Natural killer cell (primary cell): ENCODE data around the gene SLC2A9. TPM values are rescaled to one million over a fixed set of nuclear protein-coding genes. Genes with fewer than 3 reads are reported as not detected.

Experiments used
- ATAC-seq, 3 donors: fragments of 150-1000 bp in 2 of 3; fragments of 200-7000 bp in 1 of 3; cut with Tn5 transposase; 1 replicate in 1 of 3; 2 replicates in 2 of 3; pipeline ENCODE4 v1.10.0; 2021; ENCODE audit warnings: mild to moderate bottlenecking in 2 of 3, moderate library complexity in 2 of 3
- DNase-seq, 2 donors: peaks; one replicate each; pipeline versions ENCODE4 v3.0.0 to v3.0.0-alpha.2; 2013 to 2021; ENCODE audit warnings: mixed read lengths in 1 of 2
- H3K27ac ChIP-seq: one replicate; pipeline ENCODE4 v1.5.1; 2013; ENCODE audit warnings: mild to moderate bottlenecking, low read length
- H3K27me3 ChIP-seq: one replicate; pipeline ENCODE4 v1.6.1; 2013; ENCODE audit warnings: low read length; ENCODE audit not compliant: control insufficient read depth, insufficient read depth
- H3K36me3 ChIP-seq: one replicate; pipeline ENCODE4 v1.6.1; 2013; ENCODE audit warnings: low read length; ENCODE audit not compliant: control insufficient read depth, insufficient read depth
- H3K4me1 ChIP-seq: one replicate; pipeline ENCODE4 v1.6.1; 2013; ENCODE audit warnings: low read length; ENCODE audit not compliant: control insufficient read depth, insufficient read depth
- H3K4me3 ChIP-seq: one replicate; pipeline ENCODE4 v1.5.1; 2013; ENCODE audit warnings: low read length
- H3K9me3 ChIP-seq: one replicate; pipeline ENCODE4 v1.6.1; 2013; ENCODE audit warnings: low read length; ENCODE audit not compliant: control insufficient read depth, insufficient read depth
- H3K27ac Mint-ChIP-seq, 2 donors: one replicate each; pipeline ENCODE4 v1.8.0; 2022; ENCODE audit warnings: mild to moderate bottlenecking in 2 of 2, mixed read lengths in 2 of 2, moderate library complexity in 1 of 2
- H3K27me3 Mint-ChIP-seq, 2 donors: one replicate each; pipeline ENCODE4 v1.8.0; 2022; ENCODE audit warnings: low read depth in 2 of 2, mixed read lengths in 2 of 2
- H3K36me3 Mint-ChIP-seq: one replicate; pipeline ENCODE4 v1.8.0; 2022; ENCODE audit warnings: mixed read lengths
- H3K4me1 Mint-ChIP-seq, 2 donors: one replicate each; pipeline ENCODE4 v1.8.0; 2022; ENCODE audit warnings: mixed read lengths in 2 of 2
- H3K4me3 Mint-ChIP-seq: one replicate; pipeline ENCODE4 v1.8.0; 2022; ENCODE audit warnings: mild to moderate bottlenecking, moderate library complexity, mixed read lengths
- H3K9me3 Mint-ChIP-seq, 2 donors: one replicate each; pipeline ENCODE4 v1.8.0; 2022; ENCODE audit warnings: mixed read lengths in 2 of 2
- CTCF ChIP-seq: fragments of 200-600 bp; IDR thresholded peaks from one replicate; pipeline ENCODE4 v1.8.0; 2022; ENCODE audit warnings: antibody characterized with exemption
- WGBS: methylation state at CpG from one replicate; pipeline ENCODE4 v1.1.7; 2013; ENCODE audit warnings: missing lambda C conversion rate; ENCODE audit not compliant: insufficient coverage; 5-methylcytosine and 5-hydroxymethylcytosine counted together
- intact Hi-C: fragments of 100-400 bp; cut with micrococcal nuclease; formaldehyde crosslinking; loops from one replicate; pipeline ENCODE4 v1.14.2; 2022
- total RNA-seq, 4 donors: library from RNA; stranded (reverse); fragments of 120-200 nt in 1 of 4; gene quantifications; one replicate each; pipeline versions ENCODE4 v1.2.3 to v1.2.4, GENCODE V29; 2013 to 2022

SLC2A9 gene
- total RNA-seq, 3 donors from 2014 or later (not counting 1 experiment from before 2014, with no cell fraction given): 1.5 to 5.5 (median 3.9) TPM

GRCh38 chr4:10032625-10033024 is 11.3 kb upstream of the SLC2A9 start:
- Mint-ChIP-seq H3K4me1 (peaks cover 13 to 14% of the 10 kb centered on the region in 2 donors), H3K27me3 (no peaks in the 10 kb centered on the region), H3K27ac (no peak overlapping the region), H3K9me3 (no peaks in the 10 kb centered on the region), H3K4me3 (no peak overlapping the region), H3K36me3 (no peaks in the 10 kb centered on the region)
- no peak for DNase-seq
- no peak for TF ChIP-seq CTCF
- no peaks in the 10 kb centered on the region for H3K27me3 ChIP-seq
- no peak overlapping the region for H3K4me3 ChIP-seq
- H3K4me1 ChIP-seq: peaks cover 13% of the 10 kb centered on the region
- H3K36me3 ChIP-seq: no peaks in the 10 kb centered on the region
- ATAC-seq: peak; percentile 18 to 55 (median 20)
- 45% methylated on average over 6 of the region's 6 CpGs for WGBS
- no peak overlapping the region for H3K27ac ChIP-seq
- intact Hi-C loops: no loop called here
- H3K9me3 ChIP-seq: no peaks in the 10 kb centered on the region

- WGBS: 94% methylated on average over 10 of the region's 10 CpGs
- intact Hi-C loops: no loop called here
- peaks cover 13% of the 10 kb centered on the region for H3K4me1 ChIP-seq
- no peak overlapping the region for H3K27ac Mint-ChIP-seq
- H3K27me3 Mint-ChIP-seq: peaks cover 0 to 2% of the 10 kb centered on the region in 2 donors
- H3K4me3 Mint-ChIP-seq: no peak overlapping the region
- ATAC-seq: no peak
- no peaks in the 10 kb centered on the region for H3K36me3 ChIP-seq
- no peak overlapping the region for H3K27ac ChIP-seq
- DNase-seq: no peak
- H3K9me3 ChIP-seq: no peaks in the 10 kb centered on the region
- no peaks in the 10 kb centered on the region for H3K27me3 ChIP-seq
- no peak for TF ChIP-seq CTCF
- no peaks in the 10 kb centered on the region for H3K36me3 Mint-ChIP-seq
- no peak overlapping the region for H3K4me3 ChIP-seq
- peaks cover 13 to 14% of the 10 kb centered on the region in 2 donors for H3K4me1 Mint-ChIP-seq
- H3K9me3 Mint-ChIP-seq: no peaks in the 10 kb centered on the region
Measured at GRCh38 chr4:10031668-10032590, 10.6 kb upstream of the SLC2A9 start.

GRCh38 chr4:10030972-10031667 is 9.8 kb upstream of the SLC2A9 start:
- H3K36me3 Mint-ChIP-seq: no peaks in the 10 kb centered on the region
- peaks cover 13 to 14% of the 10 kb centered on the region in 2 donors for H3K4me1 Mint-ChIP-seq
- ATAC-seq: no peak
- no peaks in the 10 kb centered on the region for H3K27me3 ChIP-seq
- H3K4me3 ChIP-seq: no peak overlapping the region
- no peaks in the 10 kb centered on the region for H3K9me3 Mint-ChIP-seq
- no peaks in the 10 kb centered on the region for H3K9me3 ChIP-seq
- no peak overlapping the region for H3K4me3 Mint-ChIP-seq
- peaks cover 0 to 2% of the 10 kb centered on the region in 2 donors for H3K27me3 Mint-ChIP-seq
- H3K27ac ChIP-seq: no peak overlapping the region
- intact Hi-C loops: no loop called here
- no peak overlapping the region for H3K27ac Mint-ChIP-seq
- TF ChIP-seq CTCF: no peak
- no peak for DNase-seq
- H3K36me3 ChIP-seq: no peaks in the 10 kb centered on the region
- H3K4me1 ChIP-seq: peaks cover 13% of the 10 kb centered on the region
- 81% methylated on average over 6 of the region's 7 CpGs for WGBS
